ENCODE data around the gene FGGY. TPM values are rescaled to one million over a fixed set of nuclear protein-coding genes. Genes with fewer than 3 reads are reported as not detected.
"Not testable (repeated sequence)": the region's sequence is repeated elsewhere in the genome, so short reads cannot be mapped to it uniquely, and the experiment has no call there.

FGGY gene
- total and polyA plus RNA-seq, 4 donors = 9.0 to 44.4 (median 21.1) TPM

- Histone ChIP-seq H3K4me3 (ENCODE audit: low read depth, low read length) (no peak overlapping the region), H3K4me1 (ENCODE audit: control insufficient read depth, insufficient read depth, low read length) (peaks cover 7% of the 10 kb centered on the region), H3K36me3 (ENCODE audit: control insufficient read depth, insufficient read depth, low read length) (no peaks in the 10 kb centered on the region), H3K27me3 (ENCODE audit: control insufficient read depth, insufficient read depth, low read length) (no peaks in the 10 kb centered on the region), H3K9me3 (ENCODE audit: control insufficient read depth, insufficient read depth, low read length) (no peaks in the 10 kb centered on the region), H3K27ac (ENCODE audit: low read depth, low read length) (peak overlapping the region; percentile 67)
- WGBS (ENCODE audit: insufficient coverage) = 40% methylated on average over 2 of the region's 2 CpGs
- peak in 5 of 6 donors; percentile 19 to 82 (median 49) for DNase-seq (ENCODE audit: low read depth in 4 of 6, low spot score in 6 of 6)
Observed at GRCh38 chr1:59638231-59638711, 341.4 kb downstream of the FGGY start.

GRCh38 chr1:59639266-59639665 is 342.4 kb downstream of the FGGY start:
- Histone ChIP-seq H3K27ac (ENCODE audit: low read depth, low read length) (no peak overlapping the region), H3K4me3 (ENCODE audit: low read depth, low read length) (no peak overlapping the region), H3K9me3 (ENCODE audit: control insufficient read depth, insufficient read depth, low read length) (no peaks in the 10 kb centered on the region), H3K27me3 (ENCODE audit: control insufficient read depth, insufficient read depth, low read length) (no peaks in the 10 kb centered on the region), H3K4me1 (ENCODE audit: control insufficient read depth, insufficient read depth, low read length) (peaks cover 7% of the 10 kb centered on the region), H3K36me3 (ENCODE audit: control insufficient read depth, insufficient read depth, low read length) (no peaks in the 10 kb centered on the region)
- no peak for DNase-seq (ENCODE audit: low read depth in 4 of 6, low spot score in 6 of 6)
- no CpG with 5 or more reads among the region's 1 CpG for WGBS (ENCODE audit: insufficient coverage)

GRCh38 chr1:59640851-59641250 is 344.0 kb downstream of the FGGY start:
- Histone ChIP-seq H3K9me3 (ENCODE audit: control insufficient read depth, insufficient read depth, low read length) (no peaks in the 10 kb centered on the region), H3K36me3 (ENCODE audit: control insufficient read depth, insufficient read depth, low read length) (no peaks in the 10 kb centered on the region), H3K4me3 (ENCODE audit: low read depth, low read length) (no peak overlapping the region), H3K27me3 (ENCODE audit: control insufficient read depth, insufficient read depth, low read length) (no peaks in the 10 kb centered on the region), H3K4me1 (ENCODE audit: control insufficient read depth, insufficient read depth, low read length) (peaks cover 7% of the 10 kb centered on the region), H3K27ac (ENCODE audit: low read depth, low read length) (no peak overlapping the region)
- 100% methylated on average over 1 of the region's 2 CpGs for WGBS (ENCODE audit: insufficient coverage)
- no peak for DNase-seq (ENCODE audit: low read depth in 4 of 6, low spot score in 6 of 6)

- no peak overlapping the region for H3K4me3 ChIP-seq (ENCODE audit: low read depth, low read length)
Observed at GRCh38 chr1:59641836-59642235, 344.9 kb downstream of the FGGY start.

DNA sequence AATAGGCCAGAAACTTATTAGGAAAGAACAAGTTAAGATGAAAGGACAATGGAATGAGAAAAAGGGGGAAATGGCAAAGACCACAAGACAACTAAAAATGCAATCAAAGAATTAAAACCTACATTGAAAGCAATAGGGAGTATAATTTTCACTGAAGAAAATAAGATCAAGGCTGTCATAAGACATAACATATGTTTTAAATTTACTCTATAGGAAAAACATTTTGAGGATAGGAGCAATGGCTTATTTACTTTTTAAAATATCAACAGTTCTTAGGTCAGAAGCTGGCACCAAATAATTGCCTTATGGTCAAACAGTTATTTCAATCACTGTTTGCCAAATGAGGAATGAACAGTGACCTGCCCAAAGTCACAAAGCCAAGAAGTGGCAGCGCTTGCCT is 346.6 kb downstream of the FGGY start:
- peaks cover 2% of the 10 kb centered on the region for H3K4me1 ChIP-seq (ENCODE audit: control insufficient read depth, insufficient read depth, low read length)
- WGBS (ENCODE audit: insufficient coverage) = no CpG with 5 or more reads among the region's 1 CpG
- DNase-seq (ENCODE audit: low read depth in 4 of 6, low spot score in 6 of 6) = no peak

More at GRCh38 chr1:59641836-59642235, 344.9 kb downstream of the FGGY start:
- peak; percentile 36 to 88 (median 59) for DNase-seq (ENCODE audit: low read depth in 4 of 6, low spot score in 6 of 6)
- no CpG with 5 or more reads among the region's 2 CpGs for WGBS (ENCODE audit: insufficient coverage)
- peaks cover 7% of the 10 kb centered on the region for H3K4me1 ChIP-seq (ENCODE audit: control insufficient read depth, insufficient read depth, low read length)
- H3K36me3 ChIP-seq (ENCODE audit: control insufficient read depth, insufficient read depth, low read length) = no peaks in the 10 kb centered on the region
- H3K27me3 ChIP-seq (ENCODE audit: control insufficient read depth, insufficient read depth, low read length) = no peaks in the 10 kb centered on the region
- no peaks in the 10 kb centered on the region for H3K9me3 ChIP-seq (ENCODE audit: control insufficient read depth, insufficient read depth, low read length)
- H3K27ac ChIP-seq (ENCODE audit: low read depth, low read length) = peak overlapping the region; percentile 34

GRCh38 chr1:59645893-59646292 is 349.0 kb downstream of the FGGY start:
- Histone ChIP-seq H3K36me3 (ENCODE audit: control insufficient read depth, insufficient read depth, low read length) (no peaks in the 10 kb centered on the region), H3K27ac (ENCODE audit: low read depth, low read length) (peak overlapping the region; percentile 35), H3K9me3 (ENCODE audit: control insufficient read depth, insufficient read depth, low read length) (no peaks in the 10 kb centered on the region), H3K4me3 (ENCODE audit: low read depth, low read length) (no peak overlapping the region), H3K27me3 (ENCODE audit: control insufficient read depth, insufficient read depth, low read length) (no peaks in the 10 kb centered on the region), H3K4me1 (ENCODE audit: control insufficient read depth, insufficient read depth, low read length) (no peaks in the 10 kb centered on the region)
- WGBS (ENCODE audit: insufficient coverage) = no CpG with 5 or more reads among the region's 2 CpGs
- DNase-seq (ENCODE audit: low read depth in 4 of 6, low spot score in 6 of 6) = peak in 1 of 6 donors; percentile 26

More for the DNA sequence above, 346.6 kb downstream of the FGGY start:
- no peak overlapping the region for H3K27ac ChIP-seq (ENCODE audit: low read depth, low read length)
- H3K36me3 ChIP-seq (ENCODE audit: control insufficient read depth, insufficient read depth, low read length) = no peaks in the 10 kb centered on the region
- H3K4me3 ChIP-seq (ENCODE audit: low read depth, low read length) = no peak overlapping the region
- no peaks in the 10 kb centered on the region for H3K27me3 ChIP-seq (ENCODE audit: control insufficient read depth, insufficient read depth, low read length)
- H3K9me3 ChIP-seq (ENCODE audit: control insufficient read depth, insufficient read depth, low read length) = no peaks in the 10 kb centered on the region

GRCh38 chr1:59653142-59653958 is 356.5 kb downstream of the FGGY start:
- not testable (repeated sequence) for H3K36me3 ChIP-seq (ENCODE audit: control insufficient read depth, insufficient read depth, low read length); H3K27ac ChIP-seq (ENCODE audit: low read depth, low read length); H3K4me1 ChIP-seq (ENCODE audit: control insufficient read depth, insufficient read depth, low read length); H3K27me3 ChIP-seq (ENCODE audit: control insufficient read depth, insufficient read depth, low read length); H3K9me3 ChIP-seq (ENCODE audit: control insufficient read depth, insufficient read depth, low read length); DNase-seq (ENCODE audit: low read depth in 4 of 6, low spot score in 6 of 6); H3K4me3 ChIP-seq (ENCODE audit: low read depth, low read length)
- WGBS (ENCODE audit: insufficient coverage) = 96% methylated on average over 10 of the region's 30 CpGs

DNA sequence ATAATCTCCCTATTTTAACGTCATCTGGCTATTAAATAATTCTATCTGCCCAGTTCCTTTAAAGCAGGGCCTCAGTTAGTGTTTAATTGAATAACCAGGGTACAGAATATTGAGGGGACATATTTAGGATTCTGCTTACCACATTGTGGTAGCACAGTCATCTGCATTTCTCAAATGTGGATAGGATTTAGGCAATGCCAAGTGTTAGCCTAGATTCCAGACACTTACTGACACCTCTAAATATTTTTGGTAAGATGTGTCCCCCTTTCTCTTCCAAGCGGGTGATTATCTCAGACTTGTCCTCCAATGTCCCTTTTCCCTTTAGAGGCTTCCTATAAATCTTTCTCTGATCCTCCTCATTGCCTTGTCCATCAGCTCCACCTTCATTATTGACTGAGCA is 357.1 kb downstream of the FGGY start:
- Histone ChIP-seq H3K4me1 (ENCODE audit: control insufficient read depth, insufficient read depth, low read length) (no peaks in the 10 kb centered on the region), H3K9me3 (ENCODE audit: control insufficient read depth, insufficient read depth, low read length) (no peaks in the 10 kb centered on the region), H3K27me3 (ENCODE audit: control insufficient read depth, insufficient read depth, low read length) (no peaks in the 10 kb centered on the region), H3K36me3 (ENCODE audit: control insufficient read depth, insufficient read depth, low read length) (no peaks in the 10 kb centered on the region), H3K27ac (ENCODE audit: low read depth, low read length) (no peak overlapping the region), H3K4me3 (ENCODE audit: low read depth, low read length) (no peak overlapping the region)
- DNase-seq (ENCODE audit: low read depth in 4 of 6, low spot score in 6 of 6) = no peak
- 83% methylated on average over 1 of the region's 2 CpGs for WGBS (ENCODE audit: insufficient coverage)

DNA sequence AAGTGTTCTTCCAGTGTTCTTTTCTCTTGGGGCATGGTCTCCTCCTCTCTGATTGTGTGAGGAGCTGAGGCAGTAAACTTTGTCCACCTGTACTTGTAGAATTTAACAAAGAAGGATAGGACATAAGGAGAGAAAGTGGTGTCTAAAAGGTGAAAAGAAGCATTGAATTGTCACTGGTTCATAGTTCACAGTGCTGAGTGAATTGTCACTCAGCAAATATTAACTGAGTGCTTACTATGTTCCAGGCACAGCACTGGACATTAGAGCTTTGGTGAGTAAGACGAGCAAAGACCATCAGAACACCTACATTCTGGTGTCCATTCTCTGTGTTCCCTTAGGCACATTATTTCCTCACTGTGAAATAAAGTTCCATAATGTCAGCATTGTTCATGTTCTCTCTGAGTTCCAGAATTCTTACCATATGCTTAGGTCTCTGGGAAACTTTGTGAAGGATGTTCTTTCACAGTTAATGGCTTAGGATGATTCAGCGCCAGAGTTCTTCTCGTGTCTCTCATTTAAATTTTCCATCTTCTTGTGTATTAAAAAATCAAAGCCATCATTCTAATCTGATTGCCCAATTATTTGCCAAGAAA is 361.1 kb downstream of the FGGY start:
- Histone ChIP-seq H3K36me3 (ENCODE audit: control insufficient read depth, insufficient read depth, low read length) (no peaks in the 10 kb centered on the region), H3K4me3 (ENCODE audit: low read depth, low read length) (no peak overlapping the region)

DNA sequence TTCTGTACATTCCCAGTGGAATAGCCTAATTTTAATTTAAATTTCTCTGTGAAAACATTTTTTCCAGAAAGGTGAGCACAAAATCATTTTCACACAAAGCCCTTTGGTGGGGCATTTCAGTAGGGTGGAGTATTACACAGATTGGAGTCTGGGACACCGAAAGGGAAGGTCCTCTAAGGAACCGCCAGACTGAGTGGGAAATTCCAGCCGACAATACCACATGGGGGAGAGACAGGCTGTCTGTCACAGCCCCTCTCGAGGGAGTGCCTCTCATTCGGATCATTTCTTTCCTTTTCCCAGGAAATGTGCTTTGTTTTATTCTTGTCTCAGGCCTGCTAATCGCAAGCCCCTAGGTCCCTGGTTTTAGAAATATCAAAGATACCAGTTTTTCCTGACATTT is 367.3 kb downstream of the FGGY start:
- peaks cover 3% of the 10 kb centered on the region for H3K4me1 ChIP-seq (ENCODE audit: control insufficient read depth, insufficient read depth, low read length)
- no peaks in the 10 kb centered on the region for H3K27me3 ChIP-seq (ENCODE audit: control insufficient read depth, insufficient read depth, low read length)
- WGBS (ENCODE audit: insufficient coverage) = 72% methylated on average over 6 of the region's 6 CpGs
- no peaks in the 10 kb centered on the region for H3K36me3 ChIP-seq (ENCODE audit: control insufficient read depth, insufficient read depth, low read length)
- no peak overlapping the region for H3K27ac ChIP-seq (ENCODE audit: low read depth, low read length)
- DNase-seq (ENCODE audit: low read depth in 4 of 6, low spot score in 6 of 6) = no peak
- no peaks in the 10 kb centered on the region for H3K9me3 ChIP-seq (ENCODE audit: control insufficient read depth, insufficient read depth, low read length)
- no peak overlapping the region for H3K4me3 ChIP-seq (ENCODE audit: low read depth, low read length)

More for the DNA sequence above, 361.1 kb downstream of the FGGY start:
- Histone ChIP-seq H3K27ac (ENCODE audit: low read depth, low read length) (no peak overlapping the region), H3K4me1 (ENCODE audit: control insufficient read depth, insufficient read depth, low read length) (no peaks in the 10 kb centered on the region), H3K9me3 (ENCODE audit: control insufficient read depth, insufficient read depth, low read length) (no peaks in the 10 kb centered on the region), H3K27me3 (ENCODE audit: control insufficient read depth, insufficient read depth, low read length) (no peaks in the 10 kb centered on the region)
- 50% methylated on average over 1 of the region's 3 CpGs for WGBS (ENCODE audit: insufficient coverage)
- DNase-seq (ENCODE audit: low read depth in 4 of 6, low spot score in 6 of 6) = no peak

All from spinal cord (tissue), 10 donors.